NCI-H1048 (cell line): ENCODE measurements around the gene GPR42.

Experiments
- DNase-seq: peaks from one replicate; lab custom pipeline; 2025; lab: John Stamatoyannopoulos, UW

The GPR42 gene

GRCh38 chr19:35370722-35371121, at the start of gene GPR42:
Gene GPR42 (plus strand): TSS chr19:35371068. CDS start chr19:35371360, 292 bp downstream.
- no peak for DNase-seq

- no peak for DNase-seq
Observed at GRCh38 chr19:35321291-35321690, 49.6 kb upstream of the GPR42 start.

GRCh38 chr19:35322014-35322413, 48.9 kb upstream of the GPR42 start:
- no peak for DNase-seq

GRCh38 chr19:35327642-35328041, 43.2 kb upstream of the GPR42 start:
- DNase-seq = no peak

- DNase-seq = no peak
Observed at GRCh38 chr19:35328851-35329285, 42.0 kb upstream of the GPR42 start, which contains the start of gene CD22. Gene CD22 (plus strand): TSS chr19:35329187. CDS start chr19:35332041, 2,854 bp downstream.

- DNase-seq = no peak
Observed at GRCh38 chr19:35329323-35329722, 41.5 kb upstream of the GPR42 start.

GRCh38 chr19:35330475-35330874, 40.4 kb upstream of the GPR42 start:
- no peak for DNase-seq

GRCh38 chr19:35331551-35332214, 39.2 kb upstream of the GPR42 start:
- DNase-seq = no peak

- no peak for DNase-seq
Observed at GRCh38 chr19:35332817-35333216, 38.1 kb upstream of the GPR42 start.

GRCh38 chr19:35334144-35334753, 36.6 kb upstream of the GPR42 start:
- DNase-seq = no peak

GRCh38 chr19:35336166-35336955, 34.5 kb upstream of the GPR42 start:
- no peak for DNase-seq

- DNase-seq = no peak
Observed at GRCh38 chr19:35337097-35337983, 33.5 kb upstream of the GPR42 start.

GRCh38 chr19:35337984-35338296, 32.9 kb upstream of the GPR42 start:
- DNase-seq = no peak

- DNase-seq = no peak
Observed at GRCh38 chr19:35340431-35340830, 30.4 kb upstream of the GPR42 start.

GRCh38 chr19:35341006-35341405, 29.9 kb upstream of the GPR42 start:
- no peak for DNase-seq

GRCh38 chr19:35341565-35342225, 29.2 kb upstream of the GPR42 start:
- DNase-seq = no peak

GRCh38 chr19:35342430-35342829, 28.4 kb upstream of the GPR42 start:
- no peak for DNase-seq

- no peak for DNase-seq
Observed at GRCh38 chr19:35344511-35345031, 26.3 kb upstream of the GPR42 start.

- DNase-seq = no peak
Observed at GRCh38 chr19:35345671-35346111, 25.2 kb upstream of the GPR42 start.

GRCh38 chr19:35346193-35347052, 24.4 kb upstream of the GPR42 start:
- DNase-seq = no peak
